SK-N-SH (cell line): ENCODE data around the gene GABRG3. TPM values are rescaled to one million over a fixed set of nuclear protein-coding genes. Genes with fewer than 3 reads are reported as not detected.

ENCODE experiments used
- CTCF ChIA-PET: fragments of 300-600, 350-600 bp; formaldehyde crosslinking; extraction: SDS; loops from one replicate; lab custom pipeline; 2021; lab: Yijun Ruan, JAX
- POLR2A ChIA-PET: fragments of 350-600 bp; sonication (Branson Sonifier 250); formaldehyde crosslinking; extraction: SDS; loops from one replicate; lab custom pipeline; 2020; ENCODE audit warnings: antibody characterized with exemption, inconsistent platforms; lab: Yijun Ruan, JAX
- DNase-seq: peaks from one replicate; pipeline ENCODE4 v3.0.0; 2012
- H2AFZ ChIP-seq: fragments of 200-600 bp; sonication (generic); 2 replicates; pipeline ENCODE4 v1.8.1; 2016; ENCODE audit warnings: antibody characterized with exemption, mild to moderate bottlenecking, low read depth
- H3F3A ChIP-seq: fragments of 200-600 bp; sonication (generic); replicated peaks from 2 replicates; pipeline ENCODE3; 2016; ENCODE audit warnings: antibody characterized with exemption, mild to moderate bottlenecking; ENCODE audit not compliant: insufficient read depth
- H3K27ac ChIP-seq, 2 experiments: fragments of 200-500 bp in 1 of 2; fragments of 200-600 bp in 1 of 2; sonication (Bioruptor generic) in 1 of 2; sonication (generic), shearing (Covaris generic) in 1 of 2; 2 replicates each; pipeline versions ENCODE4 v1.5.1 to v1.6.1; 2014 to 2016; ENCODE audit warnings: low read depth in 2 of 2, inconsistent platforms in 1 of 2, low read length in 1 of 2, mild to moderate bottlenecking in 1 of 2, mixed read lengths in 1 of 2
- H3K27me3 ChIP-seq: fragments of 200-600 bp; sonication (generic), shearing (Covaris generic); 2 replicates; pipeline ENCODE4 v1.6.1; 2016; ENCODE audit warnings: mixed run types; ENCODE audit not compliant: insufficient read depth
- H3K36me3 ChIP-seq, 2 experiments: fragments of 200-500 bp in 1 of 2; fragments of 200-600 bp in 1 of 2; sonication (Bioruptor generic) in 1 of 2; sonication (generic) in 1 of 2; replicated peaks in 1 of 2; 2 replicates each; pipeline versions ENCODE3 to v1.5.1; 2014 to 2016; ENCODE audit warnings: low read length in 1 of 2, mild to moderate bottlenecking in 1 of 2; ENCODE audit not compliant: insufficient read depth in 2 of 2, control insufficient read depth in 1 of 2
- H3K4me1 ChIP-seq, 2 experiments: fragments of 200-500 bp in 1 of 2; fragments of 200-600 bp in 1 of 2; sonication (Bioruptor generic) in 1 of 2; sonication (generic), shearing (Covaris generic) in 1 of 2; 2 replicates each; pipeline versions ENCODE4 v1.5.1 to v1.6.1; 2014 to 2016; ENCODE audit warnings: low read depth in 1 of 2, low read length in 1 of 2, mixed run types in 1 of 2; ENCODE audit not compliant: insufficient read depth in 2 of 2, control insufficient read depth in 1 of 2
- H3K4me2 ChIP-seq: fragments of 200-600 bp; sonication (generic), shearing (Covaris generic); 2 replicates; pipeline ENCODE4 v1.6.1; 2017; ENCODE audit warnings: mixed run types
- H3K4me3 ChIP-seq, 2 experiments: fragments of 200-500 bp in 1 of 2; fragments of 200-600 bp in 1 of 2; sonication (Bioruptor generic) in 1 of 2; sonication (generic), shearing (Covaris generic) in 1 of 2; 2 replicates each; pipeline versions ENCODE4 v1.5.1 to v1.8.1; 2014 to 2016; ENCODE audit warnings: low read depth in 2 of 2, inconsistent platforms in 1 of 2, low read length in 1 of 2, mild to moderate bottlenecking in 1 of 2, mixed read lengths in 1 of 2, moderate library complexity in 1 of 2
- H3K79me2 ChIP-seq: fragments of 200-600 bp; sonication (generic); 2 replicates; pipeline ENCODE4 v1.8.1; 2017; ENCODE audit warnings: mild to moderate bottlenecking; ENCODE audit not compliant: insufficient read depth
- H3K9ac ChIP-seq: fragments of 200-600 bp; sonication (generic); 2 replicates; pipeline ENCODE4 v1.6.1; 2017; ENCODE audit warnings: mixed run types
- H3K9me2 ChIP-seq: fragments of 200-600 bp; sonication (generic); 2 replicates; pipeline ENCODE4 v1.6.1; 2017; ENCODE audit warnings: mixed run types
- H3K9me3 ChIP-seq: fragments of 200-600 bp; sonication (generic); 2 replicates; pipeline ENCODE4 v1.6.1; 2017; ENCODE audit warnings: mixed run types, mild to moderate bottlenecking, moderate library complexity
- H4K20me1 ChIP-seq: fragments of 200-600 bp; sonication (generic); 2 replicates; pipeline ENCODE4 v1.6.1; 2017; ENCODE audit warnings: mild to moderate bottlenecking, mixed run types; ENCODE audit not compliant: insufficient read depth
- EP300 ChIP-seq, 2 experiments: IDR thresholded peaks; 2 replicates each; pipeline versions ENCODE4 v1.4.0 to v1.6.1; 2012; ENCODE audit warnings: borderline replicate concordance in 1 of 2, low read depth in 1 of 2, low read length in 1 of 2
- FOSL2 ChIP-seq: IDR thresholded peaks from 2 replicates; pipeline ENCODE4 v1.4.0; 2012; ENCODE audit warnings: low read depth, mild to moderate bottlenecking, moderate library complexity, borderline replicate concordance
- FOXJ3 ChIP-seq: sonication (generic); formaldehyde crosslinking; IDR thresholded peaks from 2 replicates; pipeline ENCODE4 v1.5.1; 2020; ENCODE audit warnings: mild to moderate bottlenecking, missing genetic modification reagents
- GABPA ChIP-seq: IDR thresholded peaks from 2 replicates; pipeline ENCODE4 v1.4.0; 2012; ENCODE audit warnings: low read depth, mild to moderate bottlenecking
- GATA2 ChIP-seq: sonication (generic); formaldehyde crosslinking; IDR thresholded peaks from 2 replicates; pipeline ENCODE4 v1.5.0; 2020; ENCODE audit warnings: mild to moderate bottlenecking, missing genetic modification reagents
- JUND ChIP-seq: IDR thresholded peaks from 2 replicates; pipeline ENCODE4 v1.4.0; 2012
- MAX ChIP-seq: IDR thresholded peaks from 2 replicates; pipeline ENCODE4 v1.4.0; 2012; ENCODE audit warnings: low read depth
- RCOR1 ChIP-seq: fragments of 150-350 bp; IDR thresholded peaks from 2 replicates; pipeline ENCODE4 v1.6.1; 2017; ENCODE audit warnings: antibody characterized with exemption, low read length
- RFX5 ChIP-seq: IDR thresholded peaks from 2 replicates; pipeline ENCODE4 v1.6.1; 2012; ENCODE audit warnings: mild to moderate bottlenecking, improper control_type of control experiment, low read length
- RXRA ChIP-seq: IDR thresholded peaks from 2 replicates; pipeline ENCODE4 v1.4.0; 2012; ENCODE audit warnings: low read depth, mild to moderate bottlenecking, borderline replicate concordance
- SIN3A ChIP-seq: IDR thresholded peaks from 2 replicates; pipeline ENCODE4 v1.6.1; 2012; ENCODE audit warnings: low read depth, mild to moderate bottlenecking, low read length, moderate library complexity, borderline replicate concordance
- TCF12 ChIP-seq: IDR thresholded peaks from 2 replicates; pipeline ENCODE4 v1.4.0; 2012
- TEAD4 ChIP-seq: IDR thresholded peaks from 2 replicates; pipeline ENCODE4 v1.4.0; 2012; ENCODE audit warnings: mild to moderate bottlenecking, borderline replicate concordance; ENCODE audit not compliant: insufficient read depth
- YY1 ChIP-seq: IDR thresholded peaks from 2 replicates; pipeline ENCODE4 v1.4.0; 2012; ENCODE audit warnings: low read depth, mild to moderate bottlenecking
- ZBTB33 ChIP-seq: IDR thresholded peaks from 2 replicates; pipeline ENCODE4 v1.4.0; 2012; ENCODE audit warnings: low read depth, borderline replicate concordance
- whole genome bisulfite sequencing: methylation state at CpG from one replicate; pipeline ENCODE4 v1.1.6; 2017; ENCODE audit warnings: low lambda C conversion rate; 5-methylcytosine and 5-hydroxymethylcytosine counted together
- polyA plus RNA-seq, 3 experiments: library from polyadenylated mRNA; depleted of rRNA; stranded (reverse); fragments of >200 nt; gene quantifications; 2 replicates each; pipeline ENCODE4 v1.2.3, GENCODE V29; 2012
- TF ChIP-seq, protein P1 (sequence below): IDR thresholded peaks from 2 replicates; pipeline ENCODE4; 2012
- TF ChIP-seq, protein P2 (sequence below): fragments of 200-600 bp; sonication (generic); IDR thresholded peaks from 2 replicates; pipeline ENCODE4 v1.6.1; 2017; ENCODE audit warnings: antibody characterized with exemption, mild to moderate bottlenecking, moderate library complexity

Gene GABRG3
- polyA plus RNA-seq, 1 of the 3 experiments (the other 2 are of a cell fraction): not detected

DNA sequence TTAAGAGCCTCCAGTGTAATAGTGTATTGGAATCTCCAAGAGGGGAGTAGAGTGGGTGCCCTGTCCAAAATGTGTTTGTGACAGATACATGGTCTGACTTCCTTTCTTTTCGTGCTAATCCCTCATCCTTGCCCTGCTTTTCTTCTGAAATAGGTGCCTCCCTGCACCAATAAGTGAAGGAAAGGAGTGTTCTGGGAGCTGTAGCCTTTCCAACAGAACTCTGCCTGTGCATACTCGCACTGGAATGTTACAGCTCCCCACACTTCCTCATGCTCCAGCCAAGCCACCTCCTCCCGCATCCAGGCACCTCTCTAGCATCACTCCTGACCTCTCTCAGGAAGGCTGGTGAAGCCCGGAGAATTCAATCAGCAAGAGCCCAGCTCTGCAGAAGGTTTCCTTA, 478.0 kb downstream of the GABRG3 start (continued):
- TF ChIP-seq, protein P1, sequence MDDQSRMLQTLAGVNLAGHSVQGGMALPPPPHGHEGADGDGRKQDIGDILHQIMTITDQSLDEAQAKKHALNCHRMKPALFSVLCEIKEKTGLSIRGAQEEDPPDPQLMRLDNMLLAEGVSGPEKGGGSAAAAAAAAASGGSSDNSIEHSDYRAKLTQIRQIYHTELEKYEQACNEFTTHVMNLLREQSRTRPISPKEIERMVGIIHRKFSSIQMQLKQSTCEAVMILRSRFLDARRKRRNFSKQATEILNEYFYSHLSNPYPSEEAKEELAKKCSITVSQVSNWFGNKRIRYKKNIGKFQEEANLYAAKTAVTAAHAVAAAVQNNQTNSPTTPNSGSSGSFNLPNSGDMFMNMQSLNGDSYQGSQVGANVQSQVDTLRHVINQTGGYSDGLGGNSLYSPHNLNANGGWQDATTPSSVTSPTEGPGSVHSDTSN: no peak
- TF ChIP-seq TEAD4 (no peak), EP300 (IDR thresholded peaks at IDR 0.05; ENCODE audit: borderline replicate concordance in 1 of 2, low read depth in 1 of 2, low read length in 1 of 2) (no peak), GATA2 (no peak), RFX5 (no peak)

GRCh38 chr15:27449941-27450340, 479.0 kb downstream of the GABRG3 start:
- no peak for TF ChIP-seq FOSL2
- no peak for TF ChIP-seq FOXJ3
- TF ChIP-seq TCF12: no peak
- no peak for TF ChIP-seq RXRA
- TF ChIP-seq EP300 (IDR thresholded peaks at IDR 0.05; ENCODE audit: borderline replicate concordance in 1 of 2, low read depth in 1 of 2, low read length in 1 of 2): no peak
- TF ChIP-seq, protein P2, sequence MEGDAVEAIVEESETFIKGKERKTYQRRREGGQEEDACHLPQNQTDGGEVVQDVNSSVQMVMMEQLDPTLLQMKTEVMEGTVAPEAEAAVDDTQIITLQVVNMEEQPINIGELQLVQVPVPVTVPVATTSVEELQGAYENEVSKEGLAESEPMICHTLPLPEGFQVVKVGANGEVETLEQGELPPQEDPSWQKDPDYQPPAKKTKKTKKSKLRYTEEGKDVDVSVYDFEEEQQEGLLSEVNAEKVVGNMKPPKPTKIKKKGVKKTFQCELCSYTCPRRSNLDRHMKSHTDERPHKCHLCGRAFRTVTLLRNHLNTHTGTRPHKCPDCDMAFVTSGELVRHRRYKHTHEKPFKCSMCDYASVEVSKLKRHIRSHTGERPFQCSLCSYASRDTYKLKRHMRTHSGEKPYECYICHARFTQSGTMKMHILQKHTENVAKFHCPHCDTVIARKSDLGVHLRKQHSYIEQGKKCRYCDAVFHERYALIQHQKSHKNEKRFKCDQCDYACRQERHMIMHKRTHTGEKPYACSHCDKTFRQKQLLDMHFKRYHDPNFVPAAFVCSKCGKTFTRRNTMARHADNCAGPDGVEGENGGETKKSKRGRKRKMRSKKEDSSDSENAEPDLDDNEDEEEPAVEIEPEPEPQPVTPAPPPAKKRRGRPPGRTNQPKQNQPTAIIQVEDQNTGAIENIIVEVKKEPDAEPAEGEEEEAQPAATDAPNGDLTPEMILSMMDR: no peak
- no peak for TF ChIP-seq YY1
- H3K9ac ChIP-seq: no peak overlapping the region
- 49% methylated on average over 5 of the region's 5 CpGs for WGBS

DNA sequence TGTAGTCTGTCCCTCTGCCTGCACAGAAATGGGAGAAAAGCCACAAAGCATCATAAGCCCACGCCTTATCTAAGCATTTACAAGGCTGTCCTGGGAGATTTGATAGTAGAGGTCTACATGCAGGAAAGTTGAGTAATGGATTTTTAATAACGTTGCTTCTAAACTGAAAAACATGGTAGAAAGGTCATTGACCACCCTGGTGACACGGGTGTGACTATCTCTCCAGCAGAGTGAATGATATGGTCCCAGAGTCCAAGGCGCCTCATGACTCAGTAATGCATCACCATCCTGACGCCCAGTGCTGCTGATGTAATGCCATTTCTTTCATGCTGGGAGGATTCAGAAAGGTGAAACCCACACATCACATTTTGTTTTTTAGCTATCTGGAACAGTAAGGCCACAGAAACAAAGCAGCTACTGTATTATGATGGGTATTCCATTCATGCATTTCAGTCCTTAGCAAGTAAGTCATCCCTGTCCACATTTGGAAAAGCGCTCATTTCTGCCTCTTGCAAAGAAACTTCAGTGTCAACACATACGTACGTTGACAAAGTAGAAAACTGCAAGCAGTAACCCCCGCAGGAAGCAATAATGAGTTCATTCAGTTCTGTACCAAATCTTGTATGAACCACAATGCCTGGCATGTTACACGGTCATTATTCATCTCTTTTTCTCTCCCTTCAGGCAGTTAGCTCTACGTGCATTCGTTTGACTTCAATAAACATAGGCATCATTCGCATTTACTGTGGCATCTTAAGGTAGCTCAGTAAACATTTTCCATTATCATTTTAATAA, 483.5 kb downstream of the GABRG3 start:
- Histone ChIP-seq H4K20me1 (no peaks in the 10 kb centered on the region), H3K4me1 (no peaks in the 10 kb centered on the region), H3K4me2 (no peak overlapping the region), H3K9me3 (0 out of 2 replicates have a peak, but pooled peaks cover 4% of the 10 kb centered on the region), H3K27me3 (no peaks in the 10 kb centered on the region), H3K27ac (no peak overlapping the region), H3K4me3 (no peak overlapping the region), H3K36me3 (no peaks in the 10 kb centered on the region), H3K9ac (no peak overlapping the region), H3K79me2 (no peaks in the 10 kb centered on the region), H3K9me2 (no peaks in the 10 kb centered on the region), H2AFZ (no peak overlapping the region), H3F3A (no peaks in the 10 kb centered on the region)
- no peak for DNase-seq
- 28% methylated on average over 13 of the region's 13 CpGs for WGBS
- ChIA-PET CTCF (no interaction called here), POLR2A (no interaction called here)
- TF ChIP-seq MAX: no peak
- TF ChIP-seq SIN3A: no peak
- no peak for TF ChIP-seq ZBTB33
- no peak for TF ChIP-seq RCOR1
- TF ChIP-seq, protein P2: no peak
- no peak for TF ChIP-seq JUND
- no peak for TF ChIP-seq GABPA

More at GRCh38 chr15:27449941-27450340, 479.0 kb downstream of the GABRG3 start:
- 0 out of 2 replicates have a peak, but pooled peaks cover 4% of the 10 kb centered on the region for H3K9me3 ChIP-seq
- H3K4me2 ChIP-seq: no peak overlapping the region
- no peak overlapping the region for H3K27ac ChIP-seq
- H3K4me1 ChIP-seq: no peaks in the 10 kb centered on the region
- H4K20me1 ChIP-seq: no peaks in the 10 kb centered on the region
- no peaks in the 10 kb centered on the region for H3K79me2 ChIP-seq
- no peak overlapping the region for H2AFZ ChIP-seq
- H3F3A ChIP-seq: no peaks in the 10 kb centered on the region
- DNase-seq: no peak
- CTCF ChIA-PET: no interaction called here
- H3K27me3 ChIP-seq: no peaks in the 10 kb centered on the region
- no peaks in the 10 kb centered on the region for H3K9me2 ChIP-seq
- POLR2A ChIA-PET: no interaction called here
- no peaks in the 10 kb centered on the region for H3K36me3 ChIP-seq
- no peak overlapping the region for H3K4me3 ChIP-seq
